CD4-positive, CD25-positive, alpha-beta regulatory T cell (primary cell): ENCODE measurements around the gene CD3E. TPM values are rescaled to one million over a fixed set of nuclear protein-coding genes. Genes with fewer than 3 reads are reported as not detected.

ENCODE experiments used
- ATAC-seq, 2 donors: fragments of 150-1000 bp; cut with Tn5 transposase; one replicate each; pipeline ENCODE4 v1.10.0; 2021; ENCODE audit warnings: low read depth in 2 of 2, moderate number of reproducible peaks in 2 of 2, moderate library complexity in 1 of 2
- DNase-seq, 3 donors: peaks; one replicate each; pipeline versions ENCODE4 v3.0.0 to v3.0.0-alpha.2; 2012 to 2022; ENCODE audit warnings: mixed read lengths in 1 of 3
- H3K27ac ChIP-seq: one replicate; pipeline ENCODE4 v1.7.0; 2013; ENCODE audit warnings: mild to moderate bottlenecking, low read length; ENCODE audit not compliant: insufficient read depth, poor library complexity, severe bottlenecking
- H3K27me3 ChIP-seq: one replicate; pipeline ENCODE4 v1.7.0; 2013; ENCODE audit warnings: low read length; ENCODE audit not compliant: control insufficient read depth, insufficient read depth
- H3K36me3 ChIP-seq: one replicate; pipeline ENCODE4 v1.7.0; 2013; ENCODE audit warnings: mild to moderate bottlenecking, low read length, moderate library complexity; ENCODE audit not compliant: control insufficient read depth, insufficient read depth
- H3K4me1 ChIP-seq: 2 replicates; pipeline ENCODE4 v1.7.0; 2013; ENCODE audit warnings: mild to moderate bottlenecking, low read length; ENCODE audit not compliant: insufficient read depth, control insufficient read depth, poor library complexity, severe bottlenecking
- H3K4me3 ChIP-seq: one replicate; pipeline ENCODE4 v1.7.0; 2013; ENCODE audit warnings: low read depth, mild to moderate bottlenecking, low read length, moderate library complexity
- H3K9me3 ChIP-seq, 2 experiments: 1 replicate in 1 of 2; 2 replicates in 1 of 2; pipeline ENCODE4 v1.7.0; 2013; ENCODE audit warnings: low read length in 2 of 2, mild to moderate bottlenecking in 1 of 2, moderate library complexity in 1 of 2; ENCODE audit not compliant: control insufficient read depth in 2 of 2
- H3K27ac Mint-ChIP-seq, 3 donors: one replicate each; pipeline ENCODE4 v1.8.0; 2020 to 2022; ENCODE audit warnings: mild to moderate bottlenecking in 3 of 3, mixed read lengths in 3 of 3, moderate library complexity in 2 of 3
- H3K27me3 Mint-ChIP-seq: one replicate; pipeline ENCODE4 v1.8.0; 2022; ENCODE audit warnings: mild to moderate bottlenecking, mixed read lengths
- H3K36me3 Mint-ChIP-seq: one replicate; pipeline ENCODE4 v1.8.0; 2020; ENCODE audit warnings: mixed read lengths
- H3K4me1 Mint-ChIP-seq, 4 donors: one replicate each; pipeline ENCODE4 v1.8.0; 2020 to 2022; ENCODE audit warnings: mixed read lengths in 4 of 4, mild to moderate bottlenecking in 1 of 4
- H3K4me3 Mint-ChIP-seq, 4 donors: one replicate each; pipeline ENCODE4 v1.8.0; 2020 to 2022; ENCODE audit warnings: mild to moderate bottlenecking in 4 of 4, mixed read lengths in 4 of 4, moderate library complexity in 3 of 4
- H3K9me3 Mint-ChIP-seq, 7 donors: one replicate each; pipeline ENCODE4 v1.8.0; 2020 to 2022; ENCODE audit warnings: mixed read lengths in 7 of 7, mild to moderate bottlenecking in 3 of 7, moderate library complexity in 2 of 7
- polyA plus RNA-seq, 4 donors: library from polyadenylated mRNA; unstranded; fragments of 300-500 nt; fragmentation: Illumina TruSeq; gene quantifications; one replicate each; pipeline ENCODE4 v1.2.3, GENCODE V29; 2021
- total RNA-seq: library from RNA; stranded (reverse); gene quantifications from one replicate; pipeline ENCODE4 v1.2.3, GENCODE V29; 2022

Gene CD3E
- total and polyA plus RNA-seq, 5 donors from 2014 or later: 585 to 823 (median 751) TPM

GRCh38 chr11:118314988-118315411 lies 10.5 kb downstream of the CD3E start:
- H3K4me1 ChIP-seq: peaks cover 91% of the 10 kb centered on the region
- peak overlapping the region; percentile 99 for H3K27ac Mint-ChIP-seq
- peaks cover 57% of the 10 kb centered on the region for H3K36me3 Mint-ChIP-seq
- no peak for ATAC-seq
- no peaks in the 10 kb centered on the region for H3K9me3 ChIP-seq
- H3K9me3 Mint-ChIP-seq: no peaks in the 10 kb centered on the region
- no peaks in the 10 kb centered on the region for H3K27me3 Mint-ChIP-seq
- H3K4me3 Mint-ChIP-seq: peak overlapping the region; percentile 12 to 90 (median 81)
- H3K4me3 ChIP-seq: no peak overlapping the region
- peaks cover 22 to 93% (median 71%) of the 10 kb centered on the region in 4 donors for H3K4me1 Mint-ChIP-seq
- H3K27me3 ChIP-seq: no peaks in the 10 kb centered on the region
- peak overlapping the region; percentile 80 for H3K27ac ChIP-seq
- no peak for DNase-seq
- H3K36me3 ChIP-seq: peaks cover 39% of the 10 kb centered on the region

GRCh38 chr11:118318124-118318523 lies 13.6 kb downstream of the CD3E start:
- Histone ChIP-seq H3K9me3 (no peaks in the 10 kb centered on the region), H3K27me3 (no peaks in the 10 kb centered on the region), H3K4me3 (peak overlapping the region; percentile 43), H3K27ac (peak overlapping the region; percentile 55), H3K36me3 (peaks cover 18% of the 10 kb centered on the region), H3K4me1 (peaks cover 84% of the 10 kb centered on the region)
- no peak for ATAC-seq
- Mint-ChIP-seq H3K27me3 (no peaks in the 10 kb centered on the region), H3K4me1 (peaks cover 23 to 91% (median 62%) of the 10 kb centered on the region in 4 donors), H3K9me3 (no peaks in the 10 kb centered on the region), H3K27ac (peak overlapping the region; percentile 89 to 99 (median 96)), H3K4me3 (peak overlapping the region in 3 of 4 donors; percentile 26 to 36 (median 29)), H3K36me3 (peaks cover 48% of the 10 kb centered on the region)
- DNase-seq: no peak

- Mint-ChIP-seq H3K4me3 (peak overlapping the region; percentile 16 to 80 (median 69)), H3K4me1 (peaks cover 23 to 91% (median 63%) of the 10 kb centered on the region in 4 donors), H3K9me3 (no peaks in the 10 kb centered on the region), H3K36me3 (peaks cover 50% of the 10 kb centered on the region), H3K27ac (peak overlapping the region; percentile 91 to 99 (median 96)), H3K27me3 (no peaks in the 10 kb centered on the region)
- H3K27ac ChIP-seq: peak overlapping the region; percentile 55
- H3K27me3 ChIP-seq: no peaks in the 10 kb centered on the region
- ATAC-seq: no peak
- peaks cover 11% of the 10 kb centered on the region for H3K36me3 ChIP-seq
- peak overlapping the region; percentile 32 for H3K4me3 ChIP-seq
- peaks cover 79% of the 10 kb centered on the region for H3K4me1 ChIP-seq
- H3K9me3 ChIP-seq: no peaks in the 10 kb centered on the region
- DNase-seq: no peak
Observed at GRCh38 chr11:118318581-118319336, 14.2 kb downstream of the CD3E start.

GRCh38 chr11:118319337-118319707 lies 14.8 kb downstream of the CD3E start:
- peaks cover 6% of the 10 kb centered on the region for H3K36me3 ChIP-seq
- DNase-seq: no peak
- ATAC-seq: no peak
- H3K4me1 Mint-ChIP-seq: peaks cover 23 to 90% (median 59%) of the 10 kb centered on the region in 4 donors
- H3K4me3 ChIP-seq: peak overlapping the region; percentile 32
- H3K27me3 ChIP-seq: no peaks in the 10 kb centered on the region
- peak overlapping the region; percentile 55 for H3K27ac ChIP-seq
- H3K9me3 Mint-ChIP-seq: no peaks in the 10 kb centered on the region
- H3K27ac Mint-ChIP-seq: peak overlapping the region; percentile 91 to 99 (median 96)
- H3K4me3 Mint-ChIP-seq: peak overlapping the region; percentile 16 to 80 (median 74)
- peaks cover 47% of the 10 kb centered on the region for H3K36me3 Mint-ChIP-seq
- H3K4me1 ChIP-seq: peaks cover 77% of the 10 kb centered on the region
- H3K9me3 ChIP-seq: no peaks in the 10 kb centered on the region
- H3K27me3 Mint-ChIP-seq: no peaks in the 10 kb centered on the region

GRCh38 chr11:118320515-118320914 lies 16.0 kb downstream of the CD3E start:
- ATAC-seq: no peak
- peak overlapping the region in 3 of 4 donors; percentile 15 to 80 (median 44) for H3K4me3 Mint-ChIP-seq
- peaks cover 48% of the 10 kb centered on the region for H3K36me3 Mint-ChIP-seq

GRCh38 chr11:118321386-118322082 lies 17.0 kb downstream of the CD3E start:
- no peak overlapping the region for H3K4me3 ChIP-seq
- Mint-ChIP-seq H3K27me3 (no peaks in the 10 kb centered on the region), H3K27ac (peak overlapping the region; percentile 81 to 92 (median 85)), H3K9me3 (no peaks in the 10 kb centered on the region), H3K4me1 (peaks cover 22 to 77% (median 47%) of the 10 kb centered on the region in 4 donors), H3K4me3 (peak overlapping the region; percentile 23 to 80 (median 64)), H3K36me3 (peaks cover 43% of the 10 kb centered on the region)
- ATAC-seq (no peak), DNase-seq (no peak)
- H3K9me3 ChIP-seq: no peaks in the 10 kb centered on the region
- no peaks in the 10 kb centered on the region for H3K27me3 ChIP-seq
- H3K36me3 ChIP-seq: no peaks in the 10 kb centered on the region
- no peak overlapping the region for H3K27ac ChIP-seq
- peaks cover 55% of the 10 kb centered on the region for H3K4me1 ChIP-seq

More at GRCh38 chr11:118320515-118320914, 16.0 kb downstream of the CD3E start:
- H3K27me3 Mint-ChIP-seq: no peaks in the 10 kb centered on the region
- Histone ChIP-seq H3K4me1 (peaks cover 65% of the 10 kb centered on the region), H3K27me3 (no peaks in the 10 kb centered on the region), H3K36me3 (no peaks in the 10 kb centered on the region), H3K27ac (no peak overlapping the region), H3K9me3 (no peaks in the 10 kb centered on the region), H3K4me3 (peak overlapping the region; percentile 26)
- H3K27ac Mint-ChIP-seq: peak overlapping the region; percentile 91 to 99 (median 96)
- peaks cover 18 to 83% (median 54%) of the 10 kb centered on the region in 4 donors for H3K4me1 Mint-ChIP-seq
- no peaks in the 10 kb centered on the region for H3K9me3 Mint-ChIP-seq
- DNase-seq: no peak

- no peak overlapping the region for H3K27ac ChIP-seq
- no peaks in the 10 kb centered on the region for H3K9me3 ChIP-seq
- peaks cover 43% of the 10 kb centered on the region for H3K4me1 ChIP-seq
- H3K4me3 Mint-ChIP-seq: peak overlapping the region in 1 of 4 donors; percentile 77
- peak overlapping the region in 2 of 3 donors; percentile 24 to 48 for H3K27ac Mint-ChIP-seq
- H3K4me1 Mint-ChIP-seq: peaks cover 17 to 70% (median 38%) of the 10 kb centered on the region in 4 donors
- H3K36me3 Mint-ChIP-seq: peaks cover 39% of the 10 kb centered on the region
- no peak overlapping the region for H3K4me3 ChIP-seq
- no peaks in the 10 kb centered on the region for H3K36me3 ChIP-seq
- DNase-seq (no peak), ATAC-seq (no peak)
- no peaks in the 10 kb centered on the region for H3K27me3 Mint-ChIP-seq
- H3K27me3 ChIP-seq: no peaks in the 10 kb centered on the region
- H3K9me3 Mint-ChIP-seq: no peaks in the 10 kb centered on the region
Observed at GRCh38 chr11:118322721-118323120, 18.2 kb downstream of the CD3E start.
